HepG2 (cell line): Measurements from ENCODE around the gene AKAP8L. TPM values are rescaled to one million over a fixed set of nuclear protein-coding genes. Genes with fewer than 3 reads are reported as not detected.
A peak's percentile ranks its signal among the peaks of the same experiment; 100 is the strongest.

ENCODE experiments used
- FOXK2 ChIP-seq: fragments of 450-650 bp; IDR thresholded peaks from 2 replicates; pipeline ENCODE4 v1.6.1; 2016
- FOXO1 ChIP-seq: sonication (generic); formaldehyde crosslinking; IDR thresholded peaks from 2 replicates; pipeline ENCODE4 v1.4.0; 2020; ENCODE audit warnings: missing genetic modification reagents
- GPN1 ChIP-seq: sonication (generic); formaldehyde crosslinking; IDR thresholded peaks from 2 replicates; pipeline ENCODE4 v1.5.1; 2020; ENCODE audit warnings: missing genetic modification reagents, borderline replicate concordance
- HMGXB3 ChIP-seq: sonication (generic); formaldehyde crosslinking; IDR thresholded peaks from 2 replicates; pipeline ENCODE4 v1.4.0; 2020; ENCODE audit warnings: missing genetic modification reagents, borderline replicate concordance
- IKZF4 ChIP-seq: sonication (generic); formaldehyde crosslinking; IDR thresholded peaks from 2 replicates; pipeline ENCODE4 v1.5.1; 2020; ENCODE audit warnings: borderline replicate concordance, mild to moderate bottlenecking, low read depth, missing genetic modification reagents; ENCODE audit errors: not compliant biosample characterization
- JUNB ChIP-seq: sonication (generic); formaldehyde crosslinking; IDR thresholded peaks from 2 replicates; pipeline ENCODE4 v1.8.0; 2022; ENCODE audit warnings: missing genetic modification reagents, mild to moderate bottlenecking, borderline replicate concordance
- MXD3 ChIP-seq: IDR thresholded peaks from 2 replicates; pipeline ENCODE4 v1.6.1; 2016; ENCODE audit warnings: mild to moderate bottlenecking, missing biosample characterization, missing genetic modification reagents
- NCOA1 ChIP-seq: sonication (generic); formaldehyde crosslinking; IDR thresholded peaks from 2 replicates; pipeline ENCODE4 v1.9.0; 2021; ENCODE audit warnings: missing genetic modification reagents
- NFYC ChIP-seq: IDR thresholded peaks from 2 replicates; pipeline ENCODE4 v1.6.1; 2016; ENCODE audit warnings: missing genetic modification reagents, missing compliant biosample characterization
- SMAD9 ChIP-seq: sonication (generic); formaldehyde crosslinking; IDR thresholded peaks from 2 replicates; pipeline ENCODE4 v1.5.1; 2020; ENCODE audit warnings: mild to moderate bottlenecking, missing genetic modification reagents
- SNAPC5 ChIP-seq: sonication (generic); formaldehyde crosslinking; IDR thresholded peaks from 2 replicates; pipeline ENCODE4 v1.8.1; 2023; ENCODE audit warnings: mild to moderate bottlenecking, missing genetic modification reagents, borderline replicate concordance
- SRSF9 ChIP-seq: fragments of 200-400 bp; formaldehyde crosslinking; IDR thresholded peaks from 2 replicates; pipeline ENCODE4 v1.6.1; 2018; ENCODE audit warnings: borderline replicate concordance, mild to moderate bottlenecking, low read depth, low read length; ENCODE audit not compliant: insufficient read depth, poor library complexity, severe bottlenecking
- ZNF296 ChIP-seq: sonication (generic); formaldehyde crosslinking; conservative IDR thresholded peaks from 2 replicates; pipeline ENCODE4 v1.5.0; 2020; ENCODE audit warnings: mild to moderate bottlenecking, missing genetic modification reagents
- ZNF672 ChIP-seq: sonication (generic); formaldehyde crosslinking; IDR thresholded peaks from 2 replicates; pipeline ENCODE4 v1.8.1; 2022; ENCODE audit warnings: missing genetic modification reagents
- ZNF710 ChIP-seq: sonication (generic); formaldehyde crosslinking; IDR thresholded peaks from 2 replicates; pipeline ENCODE4 v1.5.0; 2020; ENCODE audit warnings: mild to moderate bottlenecking, missing genetic modification reagents, borderline replicate concordance
- polyA plus RNA-seq, 8 experiments: library from polyadenylated mRNA; depleted of rRNA in 3 of 8; stranded (reverse) in 7 of 8; unstranded in 1 of 8; fragments of >200 nt; fragmentation: Illumina TruSeq in 4 of 8; extraction: Trizol in 4 of 8; gene quantifications; 2 replicates each; pipeline versions ENCODE4 v1.2.1 to v1.2.3, GENCODE V29; 2011 to 2016; ENCODE audit warnings: low read depth in 4 of 8, missing spikeins in 1 of 8, mixed read lengths in 1 of 8; ENCODE audit not compliant: insufficient read depth in 1 of 8
- total RNA-seq, 5 experiments: library from RNA; depleted of rRNA; stranded (reverse); fragments of >200 nt; fragmentation: Illumina TruSeq; extraction: Trizol; gene quantifications; 2 replicates each; pipeline ENCODE4 v1.2.3, GENCODE V29; 2016; ENCODE audit warnings: low read depth in 1 of 5
- TF ChIP-seq, protein P1 (sequence below): IDR thresholded peaks from 2 replicates; pipeline ENCODE4 v1.6.1; 2012; ENCODE audit warnings: inconsistent platforms
- TF ChIP-seq, protein P2 (sequence below): sonication (generic); formaldehyde crosslinking; IDR thresholded peaks from 2 replicates; pipeline ENCODE4 v1.5.1; 2020; ENCODE audit warnings: missing genetic modification reagents, mild to moderate bottlenecking, borderline replicate concordance
- TF ChIP-seq, protein P3 (sequence below): sonication (generic); formaldehyde crosslinking; IDR thresholded peaks from 2 replicates; pipeline ENCODE4 v1.8.0; 2022; ENCODE audit warnings: missing genetic modification reagents, mild to moderate bottlenecking, inconsistent platforms, borderline replicate concordance

Gene AKAP8L
- total and polyA plus RNA-seq, 2 of the 13 experiments (the other 11 are each of a cell fraction or from before 2014, with no cell fraction given) = 48.2 to 49.6 TPM

GRCh38 chr19:15418579-15419412, at the start of gene AKAP8L (continued):
- TF ChIP-seq HMGXB3 (CRISPR knock-in tag) (no peak), IKZF4 (no peak), ZNF710 (CRISPR knock-in tag) (peak; percentile 17; the same call in 1 of the 2 replicates), SMAD9 (no peak), MXD3 (CRISPR knock-in tag) (peak; percentile 82; the same call in 1 of the 2 replicates), SNAPC5 (CRISPR knock-in tag) (no peak), ZNF296 (CRISPR knock-in tag) (no peak), ZNF672 (no peak), JUNB (CRISPR knock-in tag) (no peak), FOXK2 (no peak), GPN1 (peak; percentile 52; the same call in 1 of the 2 replicates), NCOA1 (CRISPR knock-in tag) (peak; percentile 82; the same call in 1 of the 2 replicates), SRSF9 (no peak), FOXO1 (CRISPR knock-in tag) (no peak), NFYC (CRISPR knock-in tag) (peak; percentile 100)
- TF ChIP-seq, protein P1, sequence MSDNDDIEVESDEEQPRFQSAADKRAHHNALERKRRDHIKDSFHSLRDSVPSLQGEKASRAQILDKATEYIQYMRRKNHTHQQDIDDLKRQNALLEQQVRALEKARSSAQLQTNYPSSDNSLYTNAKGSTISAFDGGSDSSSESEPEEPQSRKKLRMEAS = peak; percentile 73
- TF ChIP-seq, protein P2, sequence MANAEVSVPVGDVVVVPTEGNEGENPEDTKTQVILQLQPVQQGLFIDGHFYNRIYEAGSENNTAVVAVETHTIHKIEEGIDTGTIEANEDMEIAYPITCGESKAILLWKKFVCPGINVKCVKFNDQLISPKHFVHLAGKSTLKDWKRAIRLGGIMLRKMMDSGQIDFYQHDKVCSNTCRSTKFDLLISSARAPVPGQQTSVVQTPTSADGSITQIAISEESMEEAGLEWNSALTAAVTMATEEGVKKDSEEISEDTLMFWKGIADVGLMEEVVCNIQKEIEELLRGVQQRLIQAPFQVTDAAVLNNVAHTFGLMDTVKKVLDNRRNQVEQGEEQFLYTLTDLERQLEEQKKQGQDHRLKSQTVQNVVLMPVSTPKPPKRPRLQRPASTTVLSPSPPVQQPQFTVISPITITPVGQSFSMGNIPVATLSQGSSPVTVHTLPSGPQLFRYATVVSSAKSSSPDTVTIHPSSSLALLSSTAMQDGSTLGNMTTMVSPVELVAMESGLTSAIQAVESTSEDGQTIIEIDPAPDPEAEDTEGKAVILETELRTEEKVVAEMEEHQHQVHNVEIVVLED (CRISPR knock-in tag) = peak; percentile 56
- TF ChIP-seq, protein P3, sequence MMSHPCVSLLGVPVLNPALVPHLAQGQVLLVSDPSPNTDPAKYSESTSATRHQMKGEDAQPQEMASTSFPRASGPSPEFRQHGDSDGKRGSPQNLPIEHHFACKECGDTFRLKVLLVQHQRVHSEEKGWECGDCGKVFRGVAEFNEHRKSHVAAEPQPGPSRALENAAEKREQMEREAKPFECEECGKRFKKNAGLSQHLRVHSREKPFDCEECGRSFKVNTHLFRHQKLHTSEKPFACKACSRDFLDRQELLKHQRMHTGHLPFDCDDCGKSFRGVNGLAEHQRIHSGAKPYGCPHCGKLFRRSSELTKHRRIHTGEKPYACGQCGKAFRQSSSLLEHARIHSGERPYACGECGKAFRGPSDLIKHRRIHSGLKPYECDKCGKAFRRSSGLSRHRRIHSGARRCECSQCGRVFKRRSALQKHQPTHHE (CRISPR knock-in tag) = peak; percentile 91
